CD14-positive monocyte (primary cell): ENCODE data around the gene RTRAF. TPM values are rescaled to one million over a fixed set of nuclear protein-coding genes. Genes with fewer than 3 reads are reported as not detected.

Experiments
- DNase-seq, 3 donors: peaks; one replicate each; pipeline ENCODE4 v3.0.0-alpha.2; 2011 to 2022
- H2AFZ ChIP-seq: 2 replicates; pipeline ENCODE4 v1.6.0; 2012; ENCODE audit warnings: mild to moderate bottlenecking, low read depth, low read length, inconsistent platforms; ENCODE audit not compliant: insufficient read depth, poor library complexity, severe bottlenecking
- H3K27ac ChIP-seq, 2 donors: 1 replicate in 1 of 2; 2 replicates in 1 of 2; pipeline ENCODE4 v1.5.1; 2012 to 2013; ENCODE audit warnings: low read length in 2 of 2, control low read depth in 1 of 2, inconsistent platforms in 1 of 2, low read depth in 1 of 2, mild to moderate bottlenecking in 1 of 2
- H3K27me3 ChIP-seq, 2 donors: one replicate each; pipeline versions ENCODE4 v1.6.0 to v1.6.1; 2011 to 2013; ENCODE audit warnings: low read length in 2 of 2; ENCODE audit not compliant: control insufficient read depth in 2 of 2, insufficient read depth in 2 of 2
- H3K36me3 ChIP-seq, 2 donors: replicated peaks in 1 of 2; 1 replicate in 1 of 2; 2 replicates in 1 of 2; pipeline versions ENCODE4 v1.5.1 to v1.6.1; 2012 to 2013; ENCODE audit warnings: low read length in 2 of 2, control low read depth in 1 of 2, inconsistent platforms in 1 of 2, mild to moderate bottlenecking in 1 of 2; ENCODE audit not compliant: insufficient read depth in 2 of 2, control insufficient read depth in 1 of 2
- H3K4me1 ChIP-seq, 2 donors: 1 replicate in 1 of 2; 2 replicates in 1 of 2; pipeline versions ENCODE4 v1.5.1 to v1.6.1; 2012 to 2013; ENCODE audit warnings: low read length in 2 of 2, control low read depth in 1 of 2, inconsistent platforms in 1 of 2, mild to moderate bottlenecking in 1 of 2, moderate library complexity in 1 of 2; ENCODE audit not compliant: insufficient read depth in 2 of 2, control insufficient read depth in 1 of 2
- H3K4me2 ChIP-seq: replicated peaks from 2 replicates; pipeline ENCODE3; 2012; ENCODE audit warnings: low read length, moderate library complexity, mild to moderate bottlenecking; ENCODE audit not compliant: poor library complexity, severe bottlenecking; ENCODE audit errors: extremely low read depth
- H3K4me3 ChIP-seq, 3 experiments: fragments of 200-600 bp in 1 of 3; sonication (generic) in 1 of 3; replicated peaks in 1 of 3; 1 replicate in 2 of 3; 2 replicates in 1 of 3; pipeline ENCODE4 v1.5.1; 2011 to 2013; ENCODE audit warnings: low read length in 3 of 3, mild to moderate bottlenecking in 3 of 3, control low read depth in 2 of 3, low read depth in 2 of 3, inconsistent platforms in 1 of 3, moderate library complexity in 1 of 3
- H3K79me2 ChIP-seq: 2 replicates; pipeline ENCODE4 v1.6.0; 2012; ENCODE audit warnings: mild to moderate bottlenecking, control low read depth, inconsistent platforms, low read length, moderate library complexity; ENCODE audit not compliant: insufficient read depth
- H3K9ac ChIP-seq: 2 replicates; pipeline ENCODE4 v1.6.0; 2017; ENCODE audit warnings: low read length, mild to moderate bottlenecking; ENCODE audit not compliant: insufficient read depth, poor library complexity, severe bottlenecking
- H3K9me3 ChIP-seq, 2 donors: replicated peaks in 1 of 2; 1 replicate in 1 of 2; 2 replicates in 1 of 2; pipeline versions ENCODE4 v1.5.1 to v1.6.1; 2012 to 2013; ENCODE audit warnings: low read length in 2 of 2, control low read depth in 1 of 2; ENCODE audit not compliant: control insufficient read depth in 1 of 2, insufficient read depth in 1 of 2
- H4K20me1 ChIP-seq: 2 replicates; pipeline ENCODE4 v1.6.0; 2012; ENCODE audit warnings: mild to moderate bottlenecking, low read length, control low read depth, moderate library complexity; ENCODE audit not compliant: insufficient read depth
- H3K27ac Mint-ChIP-seq, 7 donors: one replicate each; pipeline ENCODE4 v1.8.0; 2020; ENCODE audit warnings: mild to moderate bottlenecking in 7 of 7, mixed read lengths in 7 of 7, moderate library complexity in 6 of 7, inconsistent platforms in 2 of 7
- H3K27me3 Mint-ChIP-seq, 3 donors: one replicate each; pipeline ENCODE4 v1.8.0; 2021 to 2022; ENCODE audit warnings: low read depth in 3 of 3, mild to moderate bottlenecking in 3 of 3, mixed read lengths in 3 of 3, moderate library complexity in 3 of 3, inconsistent platforms in 1 of 3
- H3K36me3 Mint-ChIP-seq, 2 donors: one replicate each; pipeline ENCODE4 v1.8.0; 2020; ENCODE audit warnings: mixed read lengths in 2 of 2, inconsistent platforms in 1 of 2, mild to moderate bottlenecking in 1 of 2
- H3K4me1 Mint-ChIP-seq: one replicate; pipeline ENCODE4 v1.8.0; 2020; ENCODE audit warnings: mild to moderate bottlenecking, mixed read lengths
- H3K4me3 Mint-ChIP-seq, 2 donors: one replicate each; pipeline ENCODE4 v1.8.0; 2020; ENCODE audit warnings: mild to moderate bottlenecking in 2 of 2, mixed read lengths in 2 of 2, moderate library complexity in 1 of 2
- H3K9me3 Mint-ChIP-seq, 7 donors: one replicate each; pipeline ENCODE4 v1.8.0; 2020 to 2022; ENCODE audit warnings: mixed read lengths in 7 of 7, mild to moderate bottlenecking in 6 of 7, moderate library complexity in 6 of 7, inconsistent platforms in 2 of 7
- CTCF ChIP-seq: fragments of 200-600 bp; IDR thresholded peaks from one replicate; pipeline ENCODE4 v1.8.0; 2022; ENCODE audit warnings: antibody characterized with exemption, mild to moderate bottlenecking
- WGBS: methylation state at CpG from one replicate; pipeline ENCODE4 v1.1.5; 2013; ENCODE audit warnings: missing lambda C conversion rate; ENCODE audit not compliant: insufficient coverage; 5-methylcytosine and 5-hydroxymethylcytosine counted together
- intact Hi-C, 2 donors: fragments of 100-400 bp; cut with micrococcal nuclease; formaldehyde crosslinking; loops; one replicate each; pipeline versions ENCODE4 v1.15.0 to v1.15.1; 2023
- polyA plus RNA-seq, 3 donors: library from polyadenylated mRNA; depleted of rRNA in 1 of 3; unstranded in 2 of 3; stranded (reverse) in 1 of 3; fragments of 300-500 nt in 2 of 3; fragments of >200 nt in 1 of 3; fragmentation: Illumina TruSeq in 2 of 3; gene quantifications; 1 replicate in 2 of 3; 2 replicates in 1 of 3; pipeline ENCODE4 v1.2.3, GENCODE V29; 2012 to 2021

RTRAF gene
- polyA plus RNA-seq, 3 donors, result 51.6 to 152 (median 149) TPM

- peaks cover 0 to 2% (median 0%) of the 10 kb centered on the region in 7 donors for H3K9me3 Mint-ChIP-seq
- peaks cover 0 to 4% (median 3%) of the 10 kb centered on the region in 3 donors for H3K27me3 Mint-ChIP-seq
- no peaks in the 10 kb centered on the region for H3K27me3 ChIP-seq
- H3K27ac Mint-ChIP-seq, result no peak overlapping the region
- 89% methylated on average over 4 of the region's 5 CpGs for WGBS
- intact Hi-C loops, result no loop called here
- no peaks in the 10 kb centered on the region for H3K36me3 Mint-ChIP-seq
- no peak overlapping the region for H3K4me3 Mint-ChIP-seq
- H3K9ac ChIP-seq, result no peak overlapping the region
- no peak overlapping the region for H3K4me3 ChIP-seq
- H4K20me1 ChIP-seq, result no peaks in the 10 kb centered on the region
- DNase-seq, result no peak
- no peaks in the 10 kb centered on the region for H3K4me1 Mint-ChIP-seq
- no peaks in the 10 kb centered on the region for H3K4me1 ChIP-seq
- no peaks in the 10 kb centered on the region for H3K9me3 ChIP-seq
- no peak overlapping the region for H3K27ac ChIP-seq
- H3K4me2 ChIP-seq, result no peak overlapping the region
- no peak for TF ChIP-seq CTCF
- H3K36me3 ChIP-seq, result no peaks in the 10 kb centered on the region
- no peak overlapping the region for H2AFZ ChIP-seq
- H3K79me2 ChIP-seq, result no peaks in the 10 kb centered on the region
These were observed 63.7 kb downstream of the RTRAF start for GRCh38 chr14:52053044-52053443.

- Mint-ChIP-seq H3K4me3 (no peak overlapping the region), H3K27ac (no peak overlapping the region), H3K4me1 (no peaks in the 10 kb centered on the region), H3K9me3 (peaks cover 0 to 2% (median 0%) of the 10 kb centered on the region in 7 donors), H3K36me3 (no peaks in the 10 kb centered on the region), H3K27me3 (peaks cover 0 to 4% (median 3%) of the 10 kb centered on the region in 3 donors)
- TF ChIP-seq CTCF, result no peak
- Histone ChIP-seq H3K36me3 (no peaks in the 10 kb centered on the region), H3K4me1 (no peaks in the 10 kb centered on the region), H3K79me2 (no peaks in the 10 kb centered on the region), H3K9ac (no peak overlapping the region), H3K27me3 (peaks cover 0 to 2% of the 10 kb centered on the region in 2 donors), H4K20me1 (no peaks in the 10 kb centered on the region), H3K9me3 (no peaks in the 10 kb centered on the region), H3K27ac (no peak overlapping the region), H2AFZ (no peak overlapping the region), H3K4me3 (no peak overlapping the region), H3K4me2 (no peak overlapping the region)
- WGBS, result no CpG with 5 or more reads among the region's 1 CpG
- no peak for DNase-seq
- intact Hi-C loops, result no loop called here
These were observed 65.3 kb downstream of the RTRAF start for GRCh38 chr14:52054678-52055077.
